Activated T-cell treated with anti-CD3 and anti-CD28 coated beads, Interleukin-2, amount 50 U/mL, for 72 hours (primary cell): ENCODE measurements around the gene GPC5. TPM values are rescaled to one million over a fixed set of nuclear protein-coding genes. Genes with fewer than 3 reads are reported as not detected.

Experiments
- ATAC-seq, 2 donors: fragments of 150-1000 bp; cut with Tn5 transposase; replicated peaks in 1 of 2; 2 replicates each; pipeline ENCODE4 v1.10.0; 2021; ENCODE audit warnings: moderate library complexity in 2 of 2, mild to moderate bottlenecking in 1 of 2
- DNase-seq, 2 donors: peaks; one replicate each; pipeline ENCODE4 v3.0.0; 2021 to 2022; ENCODE audit warnings: mixed read lengths in 1 of 2
- H3K27ac Mint-ChIP-seq: one replicate; pipeline ENCODE4 v1.8.0; 2022; ENCODE audit warnings: mild to moderate bottlenecking, moderate library complexity, mixed read lengths
- H3K27me3 Mint-ChIP-seq: one replicate; pipeline ENCODE4 v1.8.0; 2022; ENCODE audit warnings: low read depth, mixed read lengths
- H3K36me3 Mint-ChIP-seq, 2 donors: one replicate each; pipeline ENCODE4 v1.8.0; 2022; ENCODE audit warnings: mixed read lengths in 2 of 2, mild to moderate bottlenecking in 1 of 2; ENCODE audit not compliant: insufficient read depth in 2 of 2
- H3K4me1 Mint-ChIP-seq: one replicate; pipeline ENCODE4 v1.8.0; 2022; ENCODE audit warnings: low read depth, mixed read lengths
- H3K4me3 Mint-ChIP-seq, 2 donors: one replicate each; pipeline ENCODE4 v1.8.0; 2022; ENCODE audit warnings: mild to moderate bottlenecking in 2 of 2, mixed read lengths in 2 of 2, moderate library complexity in 2 of 2
- H3K9me3 Mint-ChIP-seq, 2 donors: one replicate each; pipeline ENCODE4 v1.8.0; 2022; ENCODE audit warnings: mixed read lengths in 2 of 2
- total RNA-seq, 2 donors: library from RNA; stranded (reverse); gene quantifications; one replicate each; pipeline ENCODE4 v1.2.3, GENCODE V29; 2022

Gene GPC5
- total RNA-seq, 2 donors from 2014 or later: 0.14 TPM; not detected in 1

- Mint-ChIP-seq H3K27me3 (no peaks in the 10 kb centered on the region), H3K27ac (no peak overlapping the region), H3K9me3 (peaks cover 2 to 5% of the 10 kb centered on the region in 2 donors), H3K4me3 (no peak overlapping the region), H3K36me3 (no peaks in the 10 kb centered on the region), H3K4me1 (no peaks in the 10 kb centered on the region)
- ATAC-seq (no peak), DNase-seq (no peak)
Observed at GRCh38 chr13:92622905-92623304, 1224.5 kb downstream of the GPC5 start.

GRCh38 chr13:92626274-92626673 lies 1227.9 kb downstream of the GPC5 start:
- Mint-ChIP-seq H3K36me3 (no peaks in the 10 kb centered on the region), H3K9me3 (peaks cover 5% of the 10 kb centered on the region in 2 donors), H3K4me3 (no peak overlapping the region), H3K4me1 (no peaks in the 10 kb centered on the region), H3K27ac (no peak overlapping the region), H3K27me3 (no peaks in the 10 kb centered on the region)
- ATAC-seq: no peak
- DNase-seq: no peak

- H3K9me3 Mint-ChIP-seq: peaks cover 2 to 5% of the 10 kb centered on the region in 2 donors
- H3K36me3 Mint-ChIP-seq: no peaks in the 10 kb centered on the region
- H3K4me3 Mint-ChIP-seq: no peak overlapping the region
- H3K27ac Mint-ChIP-seq: no peak overlapping the region
- H3K27me3 Mint-ChIP-seq: no peaks in the 10 kb centered on the region
- no peak for ATAC-seq
- no peaks in the 10 kb centered on the region for H3K4me1 Mint-ChIP-seq
- no peak for DNase-seq
Observed at GRCh38 chr13:92640936-92641335, 1242.5 kb downstream of the GPC5 start.

- Mint-ChIP-seq H3K4me3 (no peak overlapping the region), H3K27ac (no peak overlapping the region), H3K36me3 (no peaks in the 10 kb centered on the region), H3K27me3 (no peaks in the 10 kb centered on the region), H3K9me3 (peaks cover 3% of the 10 kb centered on the region in 2 donors), H3K4me1 (no peaks in the 10 kb centered on the region)
- ATAC-seq (no peak), DNase-seq (no peak)
Observed at GRCh38 chr13:92649140-92649813, 1250.9 kb downstream of the GPC5 start.

- ATAC-seq: no peak
- Mint-ChIP-seq H3K4me3 (no peak overlapping the region), H3K27me3 (no peaks in the 10 kb centered on the region), H3K4me1 (no peaks in the 10 kb centered on the region), H3K36me3 (peaks cover 0 to 2% of the 10 kb centered on the region in 2 donors), H3K9me3 (peaks cover 5 to 15% of the 10 kb centered on the region in 2 donors), H3K27ac (no peak overlapping the region)
- DNase-seq: no peak
Observed at GRCh38 chr13:92656103-92656502, 1257.7 kb downstream of the GPC5 start.

GRCh38 chr13:92656648-92657047 lies 1258.2 kb downstream of the GPC5 start:
- H3K4me1 Mint-ChIP-seq: no peaks in the 10 kb centered on the region
- H3K36me3 Mint-ChIP-seq: peaks cover 0 to 2% of the 10 kb centered on the region in 2 donors
- peaks cover 5 to 15% of the 10 kb centered on the region in 2 donors for H3K9me3 Mint-ChIP-seq
- no peak overlapping the region for H3K27ac Mint-ChIP-seq
- no peak for DNase-seq
- no peak for ATAC-seq
- H3K27me3 Mint-ChIP-seq: no peaks in the 10 kb centered on the region
- H3K4me3 Mint-ChIP-seq: no peak overlapping the region

GRCh38 chr13:92657565-92657964 lies 1259.1 kb downstream of the GPC5 start:
- DNase-seq: no peak
- Mint-ChIP-seq H3K4me3 (no peak overlapping the region), H3K27me3 (no peaks in the 10 kb centered on the region), H3K27ac (no peak overlapping the region), H3K9me3 (peaks cover 10 to 15% of the 10 kb centered on the region in 2 donors), H3K4me1 (no peaks in the 10 kb centered on the region), H3K36me3 (peaks cover 0 to 2% of the 10 kb centered on the region in 2 donors)
- ATAC-seq: no peak

- no peak overlapping the region for H3K4me3 Mint-ChIP-seq
- H3K27ac Mint-ChIP-seq: no peak overlapping the region
- no peak for ATAC-seq
- H3K9me3 Mint-ChIP-seq: peaks cover 7 to 17% of the 10 kb centered on the region in 2 donors
- H3K36me3 Mint-ChIP-seq: peaks cover 0 to 2% of the 10 kb centered on the region in 2 donors
- H3K27me3 Mint-ChIP-seq: no peaks in the 10 kb centered on the region
- no peaks in the 10 kb centered on the region for H3K4me1 Mint-ChIP-seq
- DNase-seq: no peak
Observed at GRCh38 chr13:92658293-92658692, 1259.9 kb downstream of the GPC5 start.

GRCh38 chr13:92661406-92661805 lies 1263.0 kb downstream of the GPC5 start:
- no peaks in the 10 kb centered on the region for H3K4me1 Mint-ChIP-seq
- DNase-seq (no peak), ATAC-seq (no peak)
- H3K36me3 Mint-ChIP-seq: no peaks in the 10 kb centered on the region
- no peaks in the 10 kb centered on the region for H3K27me3 Mint-ChIP-seq
- H3K9me3 Mint-ChIP-seq: peaks cover 7 to 16% of the 10 kb centered on the region in 2 donors
- H3K27ac Mint-ChIP-seq: no peak overlapping the region
- no peak overlapping the region for H3K4me3 Mint-ChIP-seq

- Mint-ChIP-seq H3K27me3 (no peaks in the 10 kb centered on the region), H3K27ac (no peak overlapping the region), H3K9me3 (peaks cover 0 to 8% of the 10 kb centered on the region in 2 donors), H3K4me1 (no peaks in the 10 kb centered on the region), H3K36me3 (no peaks in the 10 kb centered on the region), H3K4me3 (no peak overlapping the region)
- ATAC-seq (no peak), DNase-seq (no peak)
Observed at GRCh38 chr13:92668157-92668556, 1269.7 kb downstream of the GPC5 start.

- Mint-ChIP-seq H3K4me1 (no peaks in the 10 kb centered on the region), H3K27me3 (no peaks in the 10 kb centered on the region), H3K4me3 (no peak overlapping the region), H3K9me3 (peaks cover 0 to 5% of the 10 kb centered on the region in 2 donors), H3K27ac (no peak overlapping the region), H3K36me3 (no peaks in the 10 kb centered on the region)
- ATAC-seq (no peak), DNase-seq (no peak)
Observed at GRCh38 chr13:92670096-92670495, 1271.7 kb downstream of the GPC5 start.

- Mint-ChIP-seq H3K4me3 (no peak overlapping the region), H3K4me1 (no peaks in the 10 kb centered on the region), H3K27ac (no peak overlapping the region), H3K9me3 (peaks cover 0 to 5% of the 10 kb centered on the region in 2 donors), H3K27me3 (no peaks in the 10 kb centered on the region), H3K36me3 (no peaks in the 10 kb centered on the region)
- no peak for ATAC-seq
- no peak for DNase-seq
Observed at GRCh38 chr13:92671821-92672220, 1273.4 kb downstream of the GPC5 start.

GRCh38 chr13:92676246-92676645 lies 1277.8 kb downstream of the GPC5 start:
- Mint-ChIP-seq H3K36me3 (no peaks in the 10 kb centered on the region), H3K4me3 (no peak overlapping the region), H3K27me3 (no peaks in the 10 kb centered on the region), H3K27ac (no peak overlapping the region), H3K4me1 (no peaks in the 10 kb centered on the region), H3K9me3 (peaks cover 2 to 5% of the 10 kb centered on the region in 2 donors)
- no peak for ATAC-seq
- DNase-seq: no peak

GRCh38 chr13:92677571-92677970 lies 1279.2 kb downstream of the GPC5 start:
- no peaks in the 10 kb centered on the region for H3K4me1 Mint-ChIP-seq
- ATAC-seq (no peak), DNase-seq (no peak)
- H3K36me3 Mint-ChIP-seq: no peaks in the 10 kb centered on the region
- no peak overlapping the region for H3K27ac Mint-ChIP-seq
- no peak overlapping the region for H3K4me3 Mint-ChIP-seq
- H3K9me3 Mint-ChIP-seq: peaks cover 2 to 8% of the 10 kb centered on the region in 2 donors
- no peaks in the 10 kb centered on the region for H3K27me3 Mint-ChIP-seq
